ENCODE data around the gene TCF21.
"Not testable (repeated sequence)": the region's sequence is repeated elsewhere in the genome, so short reads cannot be mapped to it uniquely, and the experiment has no call there.

The TCF21 gene

DNA sequence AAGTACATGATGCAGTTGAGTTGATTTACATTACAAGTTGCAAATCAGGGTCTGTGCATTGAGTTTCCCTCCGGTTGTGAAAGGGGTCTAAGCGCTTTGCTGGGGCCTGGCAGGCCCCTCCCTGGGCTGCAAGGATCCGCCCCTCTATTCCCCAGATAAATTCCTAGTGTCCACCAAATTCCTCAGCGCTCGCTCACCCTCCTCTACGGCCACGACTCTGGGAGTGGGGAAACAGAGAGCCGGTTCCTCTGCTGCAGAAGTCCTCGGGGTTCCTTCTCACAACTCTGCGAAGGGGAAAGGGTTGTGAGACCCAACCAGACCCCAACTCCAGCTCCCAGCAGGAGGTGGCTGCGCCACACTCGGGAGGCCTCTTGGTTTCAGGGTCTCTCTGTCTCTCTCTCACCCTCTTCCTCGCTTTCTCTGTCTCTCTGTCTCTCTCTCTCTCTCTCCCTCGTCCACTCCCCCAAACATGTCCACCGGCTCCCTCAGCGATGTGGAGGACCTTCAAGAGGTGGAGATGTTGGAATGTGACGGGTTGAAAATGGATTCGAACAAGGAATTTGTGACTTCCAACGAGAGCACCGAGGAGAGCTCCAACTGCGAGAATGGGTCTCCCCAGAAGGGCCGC is at the start of gene TCF21:
TSS of gene TCF21 (plus strand) at position 185 of the 628 bp plus-strand sequence. CDS start at position 470, 285 bp downstream.
- no peak for DNase-seq (ENCODE audit: low read depth, low spot score)

DNA sequence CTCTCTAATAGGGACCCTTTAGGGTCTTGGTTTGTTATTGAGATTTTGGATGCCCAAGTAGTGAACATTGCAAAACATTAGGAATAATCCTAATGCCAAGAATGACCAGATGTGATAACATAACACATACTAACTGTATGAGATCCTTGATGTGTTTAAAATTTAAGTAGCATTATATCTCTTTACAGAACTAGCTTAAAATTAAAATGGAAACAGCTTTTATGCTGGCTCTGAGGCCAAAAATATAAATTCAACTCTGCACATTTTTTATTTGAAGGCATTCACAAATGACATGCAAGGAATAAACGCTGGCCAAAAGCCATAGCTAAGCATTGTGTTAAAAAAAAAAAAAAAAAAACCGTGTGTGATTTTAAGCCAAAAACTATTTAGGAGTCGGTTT is 47.7 kb upstream of the TCF21 start:
- DNase-seq (ENCODE audit: low read depth, low spot score) = no peak

DNA sequence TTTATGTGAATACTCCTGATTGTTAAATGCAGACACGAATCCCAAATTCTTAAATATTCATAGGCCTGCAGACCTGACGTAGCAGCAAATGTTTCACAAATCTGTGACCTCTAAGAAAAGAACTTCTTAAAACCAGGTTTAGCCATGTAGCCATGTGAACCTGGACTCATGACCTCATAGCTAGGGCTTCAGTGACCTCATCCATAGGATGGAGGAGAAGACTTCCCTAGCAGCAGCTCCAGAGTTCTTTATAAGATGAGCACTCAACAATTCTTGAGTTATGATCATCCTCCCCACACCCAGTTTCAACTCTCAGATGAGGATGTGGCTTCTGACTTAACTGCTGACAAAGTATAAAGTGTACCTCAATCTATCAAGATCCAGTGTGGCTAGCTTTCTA is 45.8 kb upstream of the TCF21 start:
- no peak for DNase-seq (ENCODE audit: low read depth, low spot score)

DNA sequence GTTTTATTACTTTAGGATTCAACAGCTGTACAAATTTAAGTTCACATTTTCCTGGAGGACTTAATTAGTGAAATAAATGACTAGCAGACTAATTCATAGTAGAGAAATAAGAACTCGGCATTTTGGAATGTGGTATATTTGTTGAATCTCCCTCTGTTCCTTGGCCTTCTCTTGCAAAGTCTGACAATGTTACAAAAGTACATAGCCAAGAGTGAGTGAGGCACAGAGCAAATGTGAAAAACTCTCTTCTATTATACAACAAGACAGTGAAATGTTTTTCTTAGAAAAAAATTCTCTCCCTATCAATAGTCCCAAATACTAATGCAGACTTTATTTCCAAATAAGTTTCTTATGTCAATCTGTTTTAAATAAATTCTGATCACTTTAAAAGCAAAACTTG is 44.2 kb upstream of the TCF21 start:
- no peak for DNase-seq (ENCODE audit: low read depth, low spot score)

DNA sequence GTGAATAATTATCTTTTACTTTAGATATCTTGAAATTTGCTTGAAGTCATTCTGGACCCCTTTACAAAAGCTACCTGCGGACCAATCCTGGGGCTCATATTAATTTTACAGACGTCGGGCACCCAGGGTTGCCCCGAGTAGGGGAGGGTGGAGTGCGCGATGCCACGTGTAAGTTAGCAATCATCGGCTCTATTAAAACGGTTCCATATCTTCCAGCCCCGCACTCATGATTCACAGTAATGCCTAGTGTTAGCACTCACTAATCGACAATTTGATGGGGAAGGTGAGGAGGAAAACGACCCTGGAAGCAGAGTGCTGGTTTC is 34.9 kb upstream of the TCF21 start:
- no peak for DNase-seq (ENCODE audit: low read depth, low spot score)

DNA sequence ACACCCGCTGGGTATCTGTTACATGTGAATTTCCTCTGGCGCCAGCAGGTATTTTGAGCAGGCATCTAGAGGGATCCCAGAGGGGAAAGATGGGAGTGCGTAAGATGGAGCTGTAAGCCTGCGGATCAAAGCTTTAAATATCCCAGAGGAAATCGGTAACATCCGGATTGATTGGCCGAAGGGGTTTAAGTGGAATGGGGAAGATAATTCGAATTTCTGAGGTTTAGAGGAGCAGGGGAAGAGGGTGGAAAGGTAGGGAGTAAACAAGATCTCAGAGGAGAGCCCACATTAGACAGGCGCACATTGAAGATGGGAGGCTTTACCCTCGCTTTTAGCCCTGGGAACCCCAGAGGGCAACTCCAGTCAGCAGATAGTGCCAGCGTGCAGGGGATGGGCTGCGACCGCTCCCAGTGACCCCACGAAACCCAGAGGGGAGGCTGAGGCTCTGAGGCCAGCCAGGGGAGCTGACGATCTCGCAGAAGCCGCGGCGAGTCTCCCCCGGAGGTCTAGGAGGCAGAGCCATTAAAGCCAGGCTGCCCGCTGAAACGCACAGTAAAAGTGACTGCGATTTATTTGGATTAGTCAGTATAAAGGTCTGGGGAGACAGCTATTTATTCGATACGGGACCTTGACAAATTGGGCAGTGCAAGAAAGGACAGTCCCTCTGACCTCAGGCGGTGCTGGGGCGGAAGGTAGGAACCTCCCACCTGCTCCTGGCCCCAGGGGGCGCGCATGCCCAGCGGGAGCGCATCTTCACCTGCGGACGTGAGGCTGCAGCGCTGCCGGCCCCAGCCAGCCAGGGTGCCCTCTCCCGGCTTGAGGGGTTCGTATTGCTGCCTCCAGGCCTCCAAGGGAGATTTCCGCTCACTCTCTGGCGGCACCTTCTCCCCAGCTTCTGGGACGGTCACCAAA is 34.3 kb upstream of the TCF21 start:
- DNase-seq (ENCODE audit: low read depth, low spot score) = no peak

DNA sequence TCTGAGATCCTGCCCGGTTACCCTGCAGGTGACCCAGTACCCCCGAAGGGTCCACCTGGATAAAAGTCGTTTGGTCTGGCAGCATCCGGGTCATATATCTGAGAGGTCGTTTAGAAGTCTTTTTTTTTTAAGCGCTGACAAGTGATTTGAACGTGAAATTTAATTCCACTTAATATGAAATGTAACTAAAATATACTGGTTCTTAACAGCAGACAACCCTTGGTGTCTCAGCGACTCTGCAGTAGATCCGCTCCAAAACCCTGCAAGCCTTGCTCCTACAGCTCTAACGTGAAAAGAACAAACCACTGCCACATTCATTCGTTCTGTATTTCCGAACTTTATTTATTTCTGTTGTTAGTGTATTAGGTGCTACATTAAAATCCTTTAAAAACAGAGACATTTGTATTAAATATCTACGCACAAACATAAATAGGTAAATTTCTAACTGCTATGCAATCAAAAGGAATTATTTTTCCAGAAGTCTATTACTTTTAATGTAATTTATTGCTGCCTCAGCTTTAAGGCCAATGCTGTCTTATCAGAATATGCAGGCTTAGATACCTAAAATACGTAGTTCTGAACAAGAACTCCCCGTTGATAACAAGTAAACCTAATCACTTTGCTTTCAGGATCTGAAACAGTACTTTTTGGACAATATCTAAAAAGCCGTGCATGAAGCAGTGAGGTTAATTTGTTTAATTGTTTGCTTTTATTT is 33.5 kb upstream of the TCF21 start:
- DNase-seq (ENCODE audit: low read depth, low spot score) = no peak

DNA sequence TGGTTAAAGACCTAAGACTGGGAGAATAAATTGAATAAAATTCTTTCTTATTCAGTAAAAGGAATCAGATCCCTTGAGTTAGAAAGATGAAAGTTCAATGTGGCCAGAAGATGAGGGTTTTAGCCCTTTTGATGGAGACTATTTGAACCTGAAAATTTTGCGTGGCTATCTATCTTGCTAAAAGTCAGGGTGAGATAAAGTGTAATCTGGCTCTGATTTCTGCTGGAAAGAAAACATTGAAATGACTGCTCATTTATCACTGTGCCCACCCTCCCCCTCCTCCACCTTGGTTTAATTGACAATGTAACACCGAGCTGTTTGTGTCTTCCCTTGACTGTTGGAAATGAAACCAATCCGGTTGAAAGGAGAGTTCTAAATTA is 32.9 kb upstream of the TCF21 start:
- no peak for DNase-seq (ENCODE audit: low read depth, low spot score)

DNA sequence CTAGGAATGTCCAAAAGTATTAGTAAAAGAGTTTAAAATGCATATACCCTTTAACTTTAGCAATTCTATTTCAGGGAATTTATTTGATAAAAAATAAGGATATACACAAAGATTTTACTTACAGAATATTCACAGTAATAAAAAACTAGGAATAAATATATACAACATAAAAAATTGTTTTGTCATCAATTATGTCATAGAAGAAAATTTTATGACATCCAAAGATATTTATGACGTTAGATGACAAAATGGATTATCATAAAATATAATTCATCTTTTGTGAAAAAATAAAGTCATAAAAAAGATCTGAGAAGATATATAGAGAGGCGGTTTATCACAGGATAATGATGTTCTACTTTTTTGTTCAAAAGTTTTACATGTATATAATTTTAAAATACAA is 32.0 kb upstream of the TCF21 start:
- no peak for DNase-seq (ENCODE audit: low read depth, low spot score)

DNA sequence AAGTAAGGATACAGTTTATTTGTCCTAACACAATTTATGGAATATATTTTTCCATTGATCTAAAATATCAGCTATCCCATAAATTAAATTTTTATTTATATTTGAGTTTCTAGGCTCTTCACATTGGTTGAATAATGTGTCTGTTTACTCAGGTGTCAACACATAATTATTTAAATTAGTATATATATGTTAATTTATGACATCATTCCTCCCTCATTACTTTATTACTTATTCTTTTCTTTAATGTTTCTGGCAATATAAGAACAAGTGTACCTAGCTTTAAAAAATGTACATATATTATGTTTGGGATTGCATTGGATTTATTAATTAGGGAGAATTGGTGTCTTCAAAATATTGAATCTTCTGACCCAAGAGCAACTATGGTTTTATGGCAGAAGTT is 31.2 kb upstream of the TCF21 start:
- DNase-seq (ENCODE audit: low read depth, low spot score) = no peak

DNA sequence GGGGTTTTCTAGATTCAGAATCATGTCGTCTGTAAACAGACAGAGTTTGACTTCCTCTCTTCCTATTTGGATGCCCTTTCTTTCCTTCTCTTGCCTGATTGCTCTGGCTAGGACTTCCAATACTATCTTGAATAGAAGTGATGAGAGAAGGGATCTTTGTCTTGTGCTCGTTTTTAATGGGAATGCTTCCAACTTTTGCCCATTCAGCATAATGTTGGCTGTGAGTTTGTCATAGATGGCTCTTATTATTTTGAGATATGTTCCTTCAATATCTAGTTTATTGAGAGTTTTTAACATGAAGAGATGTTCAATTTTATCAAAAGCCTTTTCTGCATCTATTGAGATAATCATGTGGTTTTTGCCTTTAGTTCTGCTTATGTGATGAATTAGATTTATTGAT is 27.6 kb upstream of the TCF21 start:
- not testable (repeated sequence) for DNase-seq (ENCODE audit: low read depth, low spot score)

DNA sequence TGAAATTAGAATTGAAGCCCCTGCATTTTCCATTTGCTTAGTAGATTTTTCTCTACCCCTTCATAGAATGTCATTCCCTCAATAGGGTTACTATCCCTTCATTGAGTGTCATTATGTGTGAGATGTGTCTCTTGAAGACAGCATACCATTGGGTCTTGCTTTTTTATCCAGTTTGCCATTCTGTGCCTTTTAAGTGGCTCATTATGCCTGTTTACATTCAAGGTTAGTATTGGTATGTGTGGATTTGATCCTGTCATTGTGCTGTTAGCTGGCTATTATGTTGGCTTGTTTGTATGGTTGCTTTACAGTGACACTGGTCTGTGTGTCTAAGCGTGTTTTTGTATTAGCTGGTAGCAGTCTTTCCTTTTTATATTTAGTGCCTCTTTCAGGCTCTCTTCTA is 25.7 kb upstream of the TCF21 start:
- no peak for DNase-seq (ENCODE audit: low read depth, low spot score)

DNA sequence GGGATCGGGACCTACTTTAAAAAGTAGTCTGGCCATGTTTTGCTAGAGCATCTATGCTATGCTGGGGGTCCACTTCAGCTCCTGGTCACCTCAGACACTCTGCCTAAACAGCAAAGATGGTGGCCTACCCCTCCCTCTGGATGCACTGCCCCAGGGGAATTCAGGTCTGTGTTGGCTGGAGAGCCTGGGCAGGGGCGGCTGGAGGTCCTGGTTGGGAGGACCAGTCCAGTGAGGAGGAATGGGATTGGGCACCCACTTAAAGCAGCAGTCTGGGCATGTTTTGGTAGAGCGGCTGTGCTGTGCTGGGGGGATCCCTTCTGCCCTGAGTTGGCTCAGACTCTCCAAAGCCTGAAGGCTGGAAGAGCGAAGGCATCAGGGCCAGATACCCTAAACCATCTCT is 23.2 kb upstream of the TCF21 start:
- DNase-seq (ENCODE audit: low read depth, low spot score) = no peak

DNA sequence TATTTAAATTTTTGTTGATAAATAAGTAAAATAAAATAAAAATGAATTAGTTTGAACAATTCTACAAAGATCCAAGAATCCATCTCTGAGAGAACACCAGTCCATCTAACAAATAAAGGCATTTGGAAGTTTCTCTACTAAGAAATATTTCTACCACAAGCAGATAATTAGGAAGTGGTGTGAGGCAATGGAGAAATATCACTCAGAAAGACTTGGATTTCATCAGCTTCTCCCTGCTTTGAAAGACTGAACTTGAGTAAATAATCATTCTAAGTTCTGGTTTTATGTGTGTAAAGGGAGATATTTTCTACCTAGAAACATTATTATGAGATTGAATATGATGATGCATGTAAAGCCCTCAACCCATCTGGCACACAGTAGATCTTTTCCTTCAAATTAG is 17.8 kb upstream of the TCF21 start:
- no peak for DNase-seq (ENCODE audit: low read depth, low spot score)

DNA sequence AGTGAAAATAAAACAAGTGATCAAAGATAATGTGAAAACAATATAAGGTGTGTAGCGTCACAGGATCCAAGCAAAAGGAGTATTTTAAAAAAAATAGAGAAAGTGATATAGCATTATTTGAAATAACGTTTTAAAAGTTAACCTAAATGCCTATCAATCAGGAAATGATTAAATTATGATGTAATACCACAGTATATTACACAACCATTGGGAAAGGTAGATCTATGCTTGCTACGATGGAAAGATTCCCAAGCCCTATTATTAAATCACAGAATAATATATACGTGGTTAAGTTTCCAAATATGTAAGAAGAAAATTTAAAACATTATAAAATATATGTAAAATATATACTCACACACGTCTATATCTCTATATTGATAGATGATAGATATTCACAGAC is 15.4 kb upstream of the TCF21 start:
- DNase-seq (ENCODE audit: low read depth, low spot score) = no peak

DNA sequence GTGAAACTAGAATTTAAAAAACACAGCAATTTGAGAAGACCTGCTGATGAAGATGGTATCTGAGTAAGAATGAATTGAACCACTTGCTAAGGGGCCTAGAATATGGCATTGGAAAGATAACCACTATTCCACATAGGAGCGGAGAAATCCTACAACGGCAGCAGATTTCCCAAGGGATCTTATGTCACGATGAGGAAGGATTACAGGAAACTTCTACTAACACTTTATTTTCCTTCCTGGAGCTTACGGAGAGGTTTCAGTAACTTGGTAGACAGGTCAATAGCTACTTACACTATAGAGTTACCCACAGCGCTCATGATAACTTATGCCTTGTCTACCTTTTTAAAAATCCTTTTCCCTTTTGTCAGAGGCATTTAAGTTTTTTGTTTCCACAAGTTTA is 11.8 kb upstream of the TCF21 start:
- no peak for DNase-seq (ENCODE audit: low read depth, low spot score)

DNA sequence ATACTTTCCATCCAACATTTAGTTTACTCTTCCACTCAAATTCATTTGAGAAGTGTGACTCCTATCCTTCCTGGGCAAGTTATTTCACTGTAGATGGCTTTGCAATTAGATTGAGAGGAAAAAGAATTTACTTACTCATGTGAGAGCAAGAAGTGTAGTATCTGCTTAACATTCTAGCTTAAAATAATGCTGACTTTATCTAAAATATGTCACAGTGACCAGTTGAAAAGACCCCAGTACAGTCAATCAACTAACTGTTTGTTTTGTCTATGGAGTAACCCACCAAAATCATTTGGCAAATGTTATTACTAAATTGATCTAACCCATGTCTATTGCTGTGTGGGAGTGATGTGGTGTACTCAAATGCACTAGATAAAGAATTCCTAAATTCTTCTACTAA is 8.9 kb upstream of the TCF21 start:
- DNase-seq (ENCODE audit: low read depth, low spot score) = no peak

DNA sequence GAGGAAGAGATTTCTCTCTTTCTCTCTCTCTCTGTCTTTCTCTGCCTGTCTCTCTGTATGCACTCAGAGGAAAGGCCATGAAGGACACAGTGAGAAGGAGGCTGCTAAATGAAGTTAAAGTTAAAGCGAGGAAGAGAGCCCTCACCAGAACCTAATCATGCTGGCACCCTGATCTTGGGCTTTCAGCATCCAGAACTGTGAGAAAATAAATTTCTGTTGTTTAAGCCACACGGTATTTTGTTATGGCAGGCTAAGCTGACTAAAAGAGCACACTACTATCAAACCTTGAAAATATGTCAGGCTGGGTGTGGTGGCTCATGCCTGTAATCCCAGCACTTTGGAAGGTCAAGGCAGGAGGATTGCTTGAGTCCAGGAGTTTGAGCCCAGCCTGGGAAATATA is 8.0 kb upstream of the TCF21 start:
- DNase-seq (ENCODE audit: low read depth, low spot score) = no peak

DNA sequence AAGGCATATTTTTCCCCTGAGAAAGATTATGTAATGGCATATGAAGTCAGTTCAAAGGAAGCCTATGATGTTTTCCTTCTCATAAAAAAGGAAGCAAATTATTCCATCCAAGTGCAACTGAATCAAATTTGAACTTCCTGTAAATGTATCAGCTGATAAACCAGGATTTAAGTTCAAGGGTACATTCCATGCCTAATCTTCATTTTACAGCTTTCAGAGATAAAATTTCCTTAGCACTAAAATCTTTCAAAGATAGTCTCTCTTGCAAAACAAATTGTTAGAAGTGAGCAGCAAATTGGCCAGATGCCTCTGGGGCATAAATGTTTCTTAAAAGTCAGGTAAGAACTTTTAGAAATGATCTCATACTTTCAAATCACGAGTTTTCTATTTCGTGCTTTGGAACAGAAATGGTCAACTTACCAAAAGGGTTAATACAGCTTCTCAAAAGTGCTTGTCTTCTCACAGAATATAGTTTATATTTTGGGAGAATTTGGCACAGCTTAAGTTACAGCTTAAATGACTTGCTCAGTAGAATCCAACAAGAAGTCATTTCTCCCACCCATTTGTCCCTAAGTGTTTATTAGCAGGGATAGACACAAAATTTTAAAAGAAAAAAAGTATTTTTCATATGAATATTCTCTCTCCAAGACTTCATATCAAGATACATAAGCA is 2.7 kb upstream of the TCF21 start:
- DNase-seq (ENCODE audit: low read depth, low spot score) = no peak

DNA sequence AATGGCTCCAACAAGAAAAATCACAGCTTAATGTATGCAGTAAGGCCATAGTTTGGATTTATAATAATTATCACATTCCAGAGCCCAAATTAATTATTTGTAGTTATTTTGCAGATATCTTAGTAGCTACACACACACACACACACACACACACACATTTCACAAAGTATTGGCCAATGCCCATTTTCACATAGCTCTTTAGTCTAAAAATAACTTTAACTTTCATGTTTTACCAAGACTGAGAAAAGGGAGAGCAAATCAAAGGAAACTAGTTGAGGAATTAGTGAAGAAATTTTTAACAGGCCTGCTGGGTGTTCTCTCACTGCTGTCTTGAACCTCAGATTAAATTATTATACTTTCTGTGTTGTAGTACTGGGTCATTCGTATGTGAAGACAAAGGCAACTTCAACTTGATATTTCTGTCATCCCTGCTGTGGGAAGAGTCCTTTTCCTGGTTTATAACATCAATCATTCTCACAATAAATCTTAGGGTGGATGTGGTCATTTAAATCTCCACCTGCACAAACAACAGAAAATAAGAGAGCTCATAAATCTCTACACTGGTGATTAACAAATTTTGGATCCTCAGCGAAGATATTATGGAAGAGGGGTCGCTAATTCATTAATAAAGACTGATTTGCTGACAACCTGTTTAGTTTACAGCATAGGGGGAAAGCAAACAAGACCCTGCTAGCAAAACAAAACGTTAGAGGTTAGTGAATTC is 1.6 kb upstream of the TCF21 start:
- no peak for DNase-seq (ENCODE audit: low read depth, low spot score)

DNA sequence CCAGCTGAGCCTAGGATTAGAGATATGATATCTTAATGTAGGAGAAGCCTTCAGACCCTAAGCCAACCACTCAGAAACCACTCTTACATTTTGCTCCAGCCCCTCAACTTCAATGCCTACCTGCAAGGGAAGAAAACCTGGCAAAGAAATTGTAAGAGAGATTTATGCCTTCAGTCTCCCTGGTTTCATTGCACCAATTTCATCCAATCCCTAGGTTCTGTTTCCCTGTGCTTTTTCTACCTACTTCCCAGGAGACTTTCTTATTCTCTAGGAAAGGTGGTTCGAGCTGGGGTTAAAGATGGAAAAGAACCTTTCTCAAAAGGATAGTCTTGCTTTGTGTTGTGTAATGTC is 1.1 kb upstream of the TCF21 start:
- no peak for DNase-seq (ENCODE audit: low read depth, low spot score)
